Retinal pigment epithelial cell (primary cell): ENCODE results near the gene ATXN7L1.

Experiments used
- DNase-seq: peaks from one replicate; pipeline ENCODE4 v3.0.0-alpha.2; 2010; ENCODE audit warnings: low read depth
- H3K4me3 ChIP-seq: 2 replicates; pipeline ENCODE4 v1.5.1; 2011; ENCODE audit warnings: mild to moderate bottlenecking, low read length, control low read depth, moderate library complexity
- CTCF ChIP-seq: conservative IDR thresholded peaks from 2 replicates; pipeline ENCODE4 v1.5.1; 2011; ENCODE audit warnings: low read depth, low read length, control low read depth, inconsistent platforms

ATXN7L1 gene

GRCh38 chr7:105581066-105581811 is 295.2 kb downstream of the ATXN7L1 start, which contains the start of gene EFCAB10:
Gene EFCAB10 (minus strand): TSS chr7:105581493. CDS start chr7:105581463, 30 bp downstream.
- peak within 1 kb of the TSS; percentile 55 for H3K4me3 ChIP-seq
- DNase-seq: no peak
- no peak for TF ChIP-seq CTCF

GRCh38 chr7:105580022-105580740 is 296.2 kb downstream of the ATXN7L1 start:
- H3K4me3 ChIP-seq: no peak overlapping the region
- TF ChIP-seq CTCF: peak; percentile 26
- DNase-seq: no peak

GRCh38 chr7:105578496-105578895 is 297.9 kb downstream of the ATXN7L1 start:
- H3K4me3 ChIP-seq: no peak overlapping the region
- TF ChIP-seq CTCF: no peak
- no peak for DNase-seq

GRCh38 chr7:105577251-105577650 is 299.1 kb downstream of the ATXN7L1 start:
- no peak for DNase-seq
- no peak overlapping the region for H3K4me3 ChIP-seq
- no peak for TF ChIP-seq CTCF

GRCh38 chr7:105571891-105572290 is 304.5 kb downstream of the ATXN7L1 start:
- H3K4me3 ChIP-seq: no peak overlapping the region
- TF ChIP-seq CTCF: no peak
- DNase-seq: no peak

GRCh38 chr7:105567821-105568220 is 308.6 kb downstream of the ATXN7L1 start:
- TF ChIP-seq CTCF: no peak
- H3K4me3 ChIP-seq: no peak overlapping the region
- no peak for DNase-seq

- DNase-seq: no peak
- no peak overlapping the region for H3K4me3 ChIP-seq
- TF ChIP-seq CTCF: no peak
Measured at GRCh38 chr7:105567024-105567423, 309.4 kb downstream of the ATXN7L1 start.
